ENCODE results near the gene PCDH9.

The PCDH9 gene

DNA sequence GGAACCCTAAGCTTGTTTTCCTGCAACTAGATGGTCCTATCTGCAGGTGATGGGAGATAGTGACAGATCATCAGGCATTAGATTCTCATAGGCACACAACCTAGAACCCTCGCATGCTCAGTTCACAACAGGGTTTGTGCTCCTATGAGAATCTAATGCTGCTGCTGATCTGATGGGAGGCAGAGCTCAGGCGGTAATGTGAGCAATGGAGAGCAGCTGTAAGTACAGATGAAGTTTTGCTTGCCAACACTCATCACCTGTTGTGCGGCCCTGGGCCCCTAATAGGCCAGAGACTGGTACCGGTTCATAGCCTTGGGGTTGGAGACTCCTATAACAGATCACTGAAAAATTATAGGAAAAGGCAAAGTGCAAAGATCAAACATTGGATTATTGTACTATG is 267.2 kb downstream of the PCDH9 start:
- DNase-seq: no peak

GRCh38 chr13:66958611-66959010 is 271.5 kb downstream of the PCDH9 start:
- no peak for DNase-seq

GRCh38 chr13:66952507-66952906 is 277.6 kb downstream of the PCDH9 start:
- no peak for DNase-seq

DNA sequence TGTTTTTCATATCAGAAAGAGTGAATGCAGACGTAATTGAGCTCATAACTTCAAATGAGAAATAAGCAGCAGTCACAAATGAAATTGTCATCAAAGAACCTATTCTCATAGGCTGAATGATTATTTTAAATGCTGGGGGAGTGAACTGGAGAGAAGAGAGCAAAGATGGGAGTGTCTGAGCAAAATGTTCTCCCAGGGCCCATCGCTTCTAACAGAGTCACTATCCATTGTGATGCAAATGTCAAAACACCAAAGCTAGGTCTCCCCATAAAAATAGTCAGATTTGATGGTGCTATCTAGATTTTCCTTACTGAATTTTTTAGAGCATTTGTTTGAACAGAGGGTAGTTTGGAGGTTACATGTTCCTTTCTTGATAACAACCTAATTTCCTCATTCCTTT is 278.7 kb downstream of the PCDH9 start:
- no peak for DNase-seq

- no peak for DNase-seq
Measured at GRCh38 chr13:66950666-66951065, 279.5 kb downstream of the PCDH9 start.

DNA sequence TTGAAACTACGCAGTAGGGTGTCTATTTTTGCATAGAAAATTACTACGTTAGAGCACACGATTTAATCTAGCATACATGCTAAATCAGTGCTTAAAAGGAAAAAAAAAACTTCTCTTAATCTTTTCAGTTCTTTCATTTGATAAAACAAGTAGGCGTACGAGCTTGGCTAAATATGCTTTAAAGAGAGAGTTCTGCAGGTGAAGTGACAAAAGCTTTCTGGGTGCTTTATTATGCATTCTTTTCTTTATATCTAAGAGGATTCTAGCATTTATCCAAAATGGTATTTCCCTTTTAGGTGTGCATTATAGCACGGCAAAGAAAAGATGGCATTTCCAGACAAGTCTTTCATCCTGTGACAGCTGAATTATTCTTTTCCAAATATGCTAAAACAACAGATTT is 281.2 kb downstream of the PCDH9 start:
- DNase-seq: no peak

DNA sequence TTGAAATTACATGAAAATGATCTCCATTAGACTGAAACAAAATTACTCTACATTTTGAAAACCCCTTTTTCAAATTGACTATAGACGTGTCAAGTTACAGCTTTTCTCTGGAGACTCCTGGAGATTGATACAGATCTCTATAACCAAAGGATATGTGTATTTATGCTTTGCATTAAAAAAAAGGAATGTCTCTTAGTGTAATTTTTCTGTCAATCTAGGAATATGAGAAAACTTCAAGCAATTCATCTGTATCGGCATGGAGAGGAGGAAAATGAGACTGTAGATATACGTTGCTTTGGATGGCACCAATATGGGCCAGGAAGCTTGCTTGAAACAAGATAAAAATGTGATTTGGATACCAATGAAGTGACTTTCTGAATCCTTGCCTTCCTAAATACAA is 286.6 kb downstream of the PCDH9 start:
- DNase-seq: no peak

- no peak for DNase-seq
Measured at GRCh38 chr13:66940113-66940512, 290.0 kb downstream of the PCDH9 start.

GRCh38 chr13:66937423-66937822 is 292.7 kb downstream of the PCDH9 start:
- no peak for DNase-seq

GRCh38 chr13:66933994-66934393 is 296.1 kb downstream of the PCDH9 start:
- DNase-seq: no peak

- DNase-seq: no peak
Measured at GRCh38 chr13:66933527-66933926, 296.6 kb downstream of the PCDH9 start.

DNA sequence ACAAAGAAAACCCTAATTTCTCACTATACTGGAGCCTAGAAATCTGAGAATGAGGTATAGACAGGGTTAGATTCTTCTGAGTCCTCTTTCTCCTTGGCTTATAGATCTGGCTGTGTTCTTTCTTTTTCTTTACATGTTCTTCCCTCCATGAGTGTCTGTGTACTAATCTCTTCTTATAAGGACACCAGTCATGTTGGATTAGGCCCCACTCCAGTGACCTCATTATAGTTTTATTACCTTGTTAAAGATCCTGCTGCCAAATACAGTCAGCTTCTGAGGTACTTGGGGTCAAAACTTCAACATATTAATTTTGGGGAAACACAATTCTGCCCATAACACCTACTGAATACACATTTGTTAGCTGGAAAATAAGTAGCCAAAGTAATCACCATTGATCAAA is 302.6 kb downstream of the PCDH9 start:
- DNase-seq: no peak

DNA sequence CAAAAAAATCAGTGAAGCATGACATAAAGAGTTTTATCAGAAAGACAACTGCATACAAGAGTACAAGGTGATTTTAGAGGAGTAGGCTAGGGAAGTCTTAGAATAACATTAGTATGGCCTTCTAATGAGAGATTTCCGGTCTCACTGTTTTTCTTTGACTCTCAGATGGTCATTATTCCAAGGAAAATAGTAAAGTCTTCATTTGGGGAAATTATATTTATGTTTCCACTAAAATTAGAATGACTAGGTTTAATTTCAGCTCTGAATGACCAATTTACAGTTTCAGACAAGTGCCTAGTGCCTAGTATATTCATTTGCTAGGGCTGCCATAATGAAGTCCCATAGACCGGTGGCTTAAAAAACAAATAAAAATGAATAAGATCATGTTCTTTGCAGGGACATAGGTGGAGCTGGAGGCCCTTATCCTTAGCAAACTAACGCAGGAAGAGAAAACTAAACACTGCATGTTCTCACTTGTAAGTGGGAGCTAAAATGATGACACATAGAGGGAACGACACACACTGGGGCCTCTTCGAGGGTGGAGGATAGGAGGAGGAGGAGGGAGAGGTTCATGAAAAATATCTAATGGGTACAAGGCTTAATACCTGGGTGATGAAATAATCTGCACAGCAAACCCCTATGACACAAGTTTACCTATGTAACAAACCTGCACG is 303.1 kb downstream of the PCDH9 start:
- no peak for DNase-seq

GRCh38 chr13:66926200-66926850 is 303.8 kb downstream of the PCDH9 start:
- no peak for DNase-seq

DNA sequence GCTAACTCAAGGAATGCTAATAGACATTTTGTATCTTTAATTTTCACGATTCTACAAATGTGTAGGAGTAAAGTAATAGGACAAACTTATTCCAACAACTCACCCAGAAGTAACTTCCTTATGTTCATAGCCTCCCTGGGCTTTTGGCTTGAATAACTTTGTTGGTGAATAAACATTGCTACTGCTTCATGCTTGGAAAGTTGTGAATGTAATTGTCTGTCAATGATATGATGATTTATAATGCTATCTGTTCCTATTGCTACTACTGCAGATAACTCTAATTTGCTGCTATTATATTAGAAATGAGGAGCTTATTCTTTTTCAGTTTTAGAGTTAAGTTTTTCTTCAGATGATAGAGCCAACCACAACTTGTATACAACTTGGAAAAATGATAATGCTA is 307.7 kb downstream of the PCDH9 start:
- DNase-seq: no peak

- DNase-seq: no peak
Measured at GRCh38 chr13:66921437-66921836, 308.7 kb downstream of the PCDH9 start.

GRCh38 chr13:66915596-66916185 is 314.4 kb downstream of the PCDH9 start:
- no peak for DNase-seq

DNA sequence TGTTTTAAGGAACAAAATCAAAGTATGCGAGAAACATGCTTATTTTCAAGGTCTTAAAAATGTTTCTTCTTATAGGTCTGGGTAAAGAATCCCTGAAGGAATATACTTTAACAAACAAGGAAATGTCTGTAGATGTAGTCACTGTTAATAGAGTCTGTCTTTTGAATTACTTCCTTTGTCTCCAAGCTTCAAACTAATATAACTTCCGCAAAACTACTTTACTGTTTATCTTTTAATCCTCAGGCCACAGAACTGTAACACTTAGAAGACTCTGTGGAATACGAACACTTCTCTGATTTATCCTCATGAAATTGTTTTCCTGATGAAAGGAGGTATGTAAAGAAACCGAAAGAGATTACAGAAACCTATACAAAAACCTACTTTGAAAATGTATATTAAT is 316.0 kb downstream of the PCDH9 start:
- no peak for DNase-seq

GRCh38 chr13:66911411-66911939 is 318.7 kb downstream of the PCDH9 start:
- no peak for DNase-seq

DNA sequence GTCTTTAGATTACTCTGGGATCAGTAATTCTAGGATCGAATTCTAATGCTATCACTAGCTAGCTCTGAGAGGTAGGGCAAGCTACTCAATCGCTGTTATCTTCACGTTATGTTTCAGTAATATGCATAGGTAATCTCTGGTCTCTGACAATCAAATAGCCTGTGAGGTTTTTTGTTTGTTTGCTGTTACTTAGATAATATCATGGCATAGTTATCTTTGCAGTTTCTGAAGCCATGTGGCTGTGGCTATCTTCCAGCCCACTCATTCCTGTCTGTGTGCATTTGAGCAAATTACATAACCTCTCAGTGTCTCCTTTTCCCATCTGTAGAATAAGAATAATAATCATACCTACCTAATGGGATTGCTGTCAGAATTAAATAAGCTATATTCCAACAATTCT is 330.2 kb downstream of the PCDH9 start:
- DNase-seq: no peak

- no peak for DNase-seq
Measured at GRCh38 chr13:66896933-66897332, 333.2 kb downstream of the PCDH9 start.

GRCh38 chr13:66895780-66896179 is 334.4 kb downstream of the PCDH9 start:
- DNase-seq: no peak

- DNase-seq: no peak
Measured at GRCh38 chr13:66895320-66895719, 334.8 kb downstream of the PCDH9 start.

DNA sequence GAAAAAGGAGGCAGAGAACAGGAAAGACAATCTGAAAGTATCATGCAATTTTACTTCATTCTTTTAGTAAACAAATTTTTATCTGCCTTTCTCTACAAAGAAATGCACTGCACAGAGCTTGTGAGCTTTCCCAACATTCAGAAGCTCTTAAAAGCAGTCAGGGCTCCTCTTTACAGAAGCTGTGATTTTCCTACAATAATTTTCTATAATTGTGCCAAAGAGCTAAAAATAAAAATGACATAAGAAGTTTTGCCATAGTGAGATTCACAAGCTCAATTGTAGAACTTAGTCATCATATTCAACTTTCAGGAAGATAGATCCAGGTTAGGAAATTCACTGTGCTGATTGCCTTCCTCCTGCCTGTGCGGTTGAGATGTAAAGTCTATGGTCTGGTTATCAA is 341.4 kb downstream of the PCDH9 start:
- no peak for DNase-seq

All from CD4-positive, alpha-beta T cell treated with Interleukin-1 beta for 1 hour (primary cell).